ENCODE results near the gene SDF4. TPM values are rescaled to one million over a fixed set of nuclear protein-coding genes. Genes with fewer than 3 reads are reported as not detected.
"Not testable (repeated sequence)": the region's sequence is repeated elsewhere in the genome, so short reads cannot be mapped to it uniquely, and the experiment has no call there.

Gene SDF4
- total and polyA plus RNA-seq, 8 donors, result 50.3 to 404 (median 63.6) TPM

DNA sequence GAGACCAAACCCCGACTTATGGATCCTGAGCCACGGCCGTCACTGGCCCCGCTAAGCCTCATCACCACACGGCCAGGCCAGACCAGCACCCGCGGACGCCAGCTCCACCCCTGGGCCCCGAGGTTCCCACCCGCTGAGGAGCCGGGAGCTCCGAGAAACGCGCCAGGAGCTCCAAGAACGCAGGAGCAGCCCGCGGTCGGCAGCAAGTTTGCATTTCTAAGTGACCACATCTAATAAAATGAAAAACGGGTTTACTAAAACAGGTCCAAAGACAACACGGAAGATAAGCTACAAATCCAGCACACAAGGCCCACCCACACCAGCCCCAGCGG, 22.8 kb upstream of the SDF4 start:
- H3K27ac ChIP-seq, result no peak overlapping the region
- H3K27me3 ChIP-seq, result no peaks in the 10 kb centered on the region
- peaks cover 0 to 25% (median 5%) of the 10 kb centered on the region in 4 donors for H3K4me1 ChIP-seq
- no peak for DNase-seq
- 81 to 87% (median 84%) methylated on average over 21 of the region's 21 CpGs for WGBS, 5 donors
- H3K36me3 ChIP-seq, result peaks cover 33 to 81% (median 76%) of the 10 kb centered on the region in 4 donors
- TF ChIP-seq POLR2A (IDR thresholded peaks at IDR 0.05) (no peak), EP300 (IDR thresholded peaks at IDR 0.05) (no peak), POLR2AphosphoS5 (IDR thresholded peaks at IDR 0.05) (no peak)
- TF ChIP-seq, protein P1, sequence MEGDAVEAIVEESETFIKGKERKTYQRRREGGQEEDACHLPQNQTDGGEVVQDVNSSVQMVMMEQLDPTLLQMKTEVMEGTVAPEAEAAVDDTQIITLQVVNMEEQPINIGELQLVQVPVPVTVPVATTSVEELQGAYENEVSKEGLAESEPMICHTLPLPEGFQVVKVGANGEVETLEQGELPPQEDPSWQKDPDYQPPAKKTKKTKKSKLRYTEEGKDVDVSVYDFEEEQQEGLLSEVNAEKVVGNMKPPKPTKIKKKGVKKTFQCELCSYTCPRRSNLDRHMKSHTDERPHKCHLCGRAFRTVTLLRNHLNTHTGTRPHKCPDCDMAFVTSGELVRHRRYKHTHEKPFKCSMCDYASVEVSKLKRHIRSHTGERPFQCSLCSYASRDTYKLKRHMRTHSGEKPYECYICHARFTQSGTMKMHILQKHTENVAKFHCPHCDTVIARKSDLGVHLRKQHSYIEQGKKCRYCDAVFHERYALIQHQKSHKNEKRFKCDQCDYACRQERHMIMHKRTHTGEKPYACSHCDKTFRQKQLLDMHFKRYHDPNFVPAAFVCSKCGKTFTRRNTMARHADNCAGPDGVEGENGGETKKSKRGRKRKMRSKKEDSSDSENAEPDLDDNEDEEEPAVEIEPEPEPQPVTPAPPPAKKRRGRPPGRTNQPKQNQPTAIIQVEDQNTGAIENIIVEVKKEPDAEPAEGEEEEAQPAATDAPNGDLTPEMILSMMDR (IDR thresholded peaks at IDR 0.05), result no peak
- no peak overlapping the region for H3K4me3 ChIP-seq
- H3K9me3 ChIP-seq, result no peaks in the 10 kb centered on the region
- intact Hi-C loops (cut with DNase I; ENCODE audit: low total_unique reads), result no loop called here

DNA sequence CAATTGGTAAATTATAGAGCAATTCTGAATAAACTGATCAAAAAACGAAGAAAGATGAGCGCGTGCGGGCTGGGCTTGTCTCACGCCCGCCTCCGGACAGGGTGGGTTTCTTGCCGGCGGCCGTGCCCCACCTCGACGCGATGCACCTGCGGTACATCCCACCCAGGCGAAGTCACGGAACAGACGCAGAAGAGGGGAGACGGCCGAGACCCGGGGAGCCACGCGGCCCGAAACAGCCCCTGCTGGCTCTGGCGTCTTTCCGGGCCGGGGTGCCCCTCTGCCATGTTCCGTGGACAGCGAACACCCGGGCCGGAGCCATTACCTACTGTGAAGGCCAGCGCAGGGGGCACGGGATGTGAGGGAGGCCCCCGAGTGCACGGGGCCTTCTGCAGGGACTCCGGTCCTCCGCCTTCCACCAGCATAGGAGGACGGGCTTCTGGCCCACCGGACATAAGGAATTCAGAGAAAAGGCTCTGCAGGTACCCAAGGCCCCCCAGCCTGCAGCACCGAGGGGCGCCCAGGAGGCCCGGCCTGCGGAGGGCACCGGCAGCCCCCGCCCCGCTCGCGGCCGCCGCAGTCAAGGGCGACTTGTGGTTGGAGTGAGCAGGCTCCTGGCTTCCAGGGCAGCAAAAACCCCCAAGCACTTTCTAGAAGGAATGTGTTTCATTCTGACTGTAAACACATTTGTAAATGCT, 22.3 kb upstream of the SDF4 start:
- H3K36me3 ChIP-seq, result peaks cover 29 to 76% (median 71%) of the 10 kb centered on the region in 4 donors
- no peaks in the 10 kb centered on the region for H3K9me3 ChIP-seq
- H3K27ac ChIP-seq, result no peak overlapping the region
- intact Hi-C loops (cut with DNase I; ENCODE audit: low total_unique reads), result no loop called here
- no peak overlapping the region for H3K4me3 ChIP-seq
- 93 to 96% (median 95%) methylated on average over 50 of the region's 50 CpGs for WGBS, 5 donors
- no peak for TF ChIP-seq POLR2AphosphoS5 (IDR thresholded peaks at IDR 0.05)
- TF ChIP-seq EP300 (IDR thresholded peaks at IDR 0.05), result no peak
- no peak for DNase-seq
- H3K4me1 ChIP-seq, result peaks cover 0 to 20% (median 4%) of the 10 kb centered on the region in 4 donors
- H3K27me3 ChIP-seq, result no peaks in the 10 kb centered on the region

DNA sequence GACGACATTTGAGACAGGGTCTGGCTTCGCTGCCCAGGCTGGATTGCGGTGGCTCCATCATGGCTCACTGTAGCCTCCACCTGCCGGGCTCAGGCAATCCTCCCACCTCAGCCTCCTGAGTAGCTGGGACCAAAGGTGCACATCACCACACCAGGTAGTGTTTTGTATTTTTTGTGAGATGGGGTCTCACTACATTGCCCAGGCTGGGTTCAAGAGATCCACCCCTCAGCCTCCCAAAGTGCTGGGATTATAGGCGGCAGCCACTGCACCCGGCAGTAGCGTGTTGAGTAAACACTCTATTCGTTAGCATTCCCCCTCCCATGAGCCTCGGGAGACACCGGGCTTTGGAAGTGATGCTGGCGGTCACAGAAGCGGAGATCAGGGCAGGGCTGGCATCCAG, 21.5 kb upstream of the SDF4 start:
- peaks cover 0 to 4% (median 0%) of the 10 kb centered on the region in 3 donors for H3K27me3 ChIP-seq
- H3K9me3 ChIP-seq, result no peaks in the 10 kb centered on the region
- no peak overlapping the region for H3K4me3 ChIP-seq
- H3K4me1 ChIP-seq, result peaks cover 0 to 12% (median under 1%) of the 10 kb centered on the region in 4 donors
- no peak overlapping the region for H3K27ac ChIP-seq
- intact Hi-C loops (cut with DNase I; ENCODE audit: low total_unique reads), result no loop called here
- WGBS, 5 donors, result 74 to 89% (median 77%) methylated on average over 10 to 12 of the region's 12 CpGs
- H3K36me3 ChIP-seq, result peaks cover 23 to 68% (median 63%) of the 10 kb centered on the region in 4 donors
- TF ChIP-seq EP300 (IDR thresholded peaks at IDR 0.05) (no peak), POLR2AphosphoS5 (IDR thresholded peaks at IDR 0.05) (no peak), POLR2A (IDR thresholded peaks at IDR 0.05) (no peak)
- TF ChIP-seq, protein P1 (IDR thresholded peaks at IDR 0.05), result no peak
- DNase-seq, result no peak

DNA sequence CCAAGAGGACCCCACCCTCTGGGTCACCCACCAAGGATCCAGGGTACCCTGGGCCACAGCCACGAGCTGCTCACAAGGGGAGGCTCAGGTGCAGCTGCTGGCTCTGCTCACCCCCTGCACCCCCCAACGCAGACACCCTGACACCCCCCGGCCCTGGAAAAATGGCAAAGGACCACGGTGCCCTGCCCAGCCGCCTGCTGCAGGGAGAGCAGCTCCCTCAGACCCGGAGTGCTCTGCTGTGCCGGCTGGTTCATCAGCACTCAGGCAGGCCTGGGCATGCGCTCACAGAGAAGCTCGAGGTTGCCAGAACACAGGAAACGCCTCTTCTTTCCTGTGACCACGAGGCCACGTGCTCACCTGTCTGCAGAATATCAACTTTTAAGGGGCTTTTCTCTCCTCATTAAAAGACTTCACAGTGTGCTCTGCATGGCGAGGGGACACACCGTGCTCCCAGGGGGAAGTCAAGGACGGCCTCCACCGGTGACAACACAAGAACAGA, 19.0 kb upstream of the SDF4 start:
- no peak overlapping the region for H3K4me3 ChIP-seq
- peaks cover 10 to 26% (median 14%) of the 10 kb centered on the region in 4 donors for H3K4me1 ChIP-seq
- intact Hi-C loops (cut with DNase I; ENCODE audit: low total_unique reads), result no loop called here
- H3K27ac ChIP-seq, result no peak overlapping the region
- peaks cover 18 to 46% (median 45%) of the 10 kb centered on the region in 4 donors for H3K36me3 ChIP-seq
- no peaks in the 10 kb centered on the region for H3K9me3 ChIP-seq
- TF ChIP-seq POLR2AphosphoS5 (IDR thresholded peaks at IDR 0.05) (no peak), POLR2A (IDR thresholded peaks at IDR 0.05) (no peak), EP300 (IDR thresholded peaks at IDR 0.05) (no peak)
- TF ChIP-seq, protein P1 (IDR thresholded peaks at IDR 0.05), result no peak
- whole genome bisulfite sequencing, 5 donors, result 68 to 78% (median 74%) methylated on average over 14 to 16 of the region's 16 CpGs
- peaks cover under 1 to 29% (median 20%) of the 10 kb centered on the region in 3 donors for H3K27me3 ChIP-seq
- DNase-seq, result no peak

DNA sequence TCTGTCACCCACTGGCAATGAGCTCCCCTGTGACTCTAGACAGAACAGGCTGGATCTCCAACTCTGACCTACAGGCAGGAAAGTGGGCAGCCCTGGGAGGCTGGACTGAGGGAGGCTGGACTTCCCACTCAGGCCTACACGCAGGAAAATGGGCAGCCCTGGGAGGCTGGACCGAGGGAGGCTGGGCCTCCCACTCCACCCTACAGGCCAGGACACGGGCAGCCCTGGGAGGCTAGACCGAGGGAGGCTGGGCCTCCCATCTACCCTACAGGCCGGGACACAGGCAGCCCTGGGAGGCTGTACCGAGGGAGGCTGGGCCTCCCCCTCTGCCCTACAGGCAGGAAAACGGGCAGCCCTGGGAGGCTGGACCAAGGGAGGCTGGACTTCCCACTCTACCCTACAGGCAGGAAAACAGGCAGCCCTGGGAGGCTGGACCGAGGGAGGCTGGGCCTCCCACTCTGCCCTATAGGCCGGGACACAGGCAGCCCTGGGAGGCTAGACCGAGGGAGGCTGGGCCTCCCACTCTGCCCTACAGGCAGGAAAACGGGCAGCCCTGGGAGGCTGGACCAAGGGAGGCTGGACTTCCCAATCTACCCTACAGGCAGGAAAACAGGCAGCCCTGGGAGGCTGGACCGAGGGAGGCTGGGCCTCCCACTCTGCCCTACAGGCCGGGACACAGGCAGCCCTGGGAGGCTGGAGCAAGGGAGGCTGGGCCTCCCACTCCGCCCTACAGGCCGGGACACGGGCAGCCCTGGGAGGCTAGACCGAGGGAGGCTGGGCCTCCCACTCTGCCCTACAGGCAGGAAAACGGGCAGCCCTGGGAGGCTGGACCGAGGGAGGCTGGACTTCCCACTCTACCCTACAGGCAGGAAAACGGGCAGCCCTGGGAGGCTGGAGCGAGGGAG, 16.5 kb upstream of the SDF4 start:
- H3K4me3 ChIP-seq; H3K27ac ChIP-seq; DNase-seq; H3K9me3 ChIP-seq; intact Hi-C loops (cut with DNase I; ENCODE audit: low total_unique reads): not testable (repeated sequence)
- Histone ChIP-seq H3K36me3 (peaks cover 0 to 21% (median 19%) of the 10 kb centered on the region in 4 donors), H3K4me1 (peaks cover 10 to 37% (median 22%) of the 10 kb centered on the region in 4 donors), H3K27me3 (peaks cover 7 to 48% (median 27%) of the 10 kb centered on the region in 3 donors)
- WGBS, 5 donors, result 88 to 100% (median 90%) methylated on average over 1 to 21 of the region's 21 CpGs

All from stomach (tissue), 9 donors.